GM19351 (cell line): ENCODE results near the gene TRMT10A.

ENCODE experiments used
- ATAC-seq: cut with Tn5 transposase; IDR thresholded peaks from one replicate; pipeline ENCODE4 v1.9.1; 2021; ENCODE audit warnings: mild to moderate bottlenecking, moderate library complexity; ENCODE audit not compliant: unreplicated experiment

TRMT10A gene, protein sequence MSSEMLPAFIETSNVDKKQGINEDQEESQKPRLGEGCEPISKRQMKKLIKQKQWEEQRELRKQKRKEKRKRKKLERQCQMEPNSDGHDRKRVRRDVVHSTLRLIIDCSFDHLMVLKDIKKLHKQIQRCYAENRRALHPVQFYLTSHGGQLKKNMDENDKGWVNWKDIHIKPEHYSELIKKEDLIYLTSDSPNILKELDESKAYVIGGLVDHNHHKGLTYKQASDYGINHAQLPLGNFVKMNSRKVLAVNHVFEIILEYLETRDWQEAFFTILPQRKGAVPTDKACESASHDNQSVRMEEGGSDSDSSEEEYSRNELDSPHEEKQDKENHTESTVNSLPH

DNA sequence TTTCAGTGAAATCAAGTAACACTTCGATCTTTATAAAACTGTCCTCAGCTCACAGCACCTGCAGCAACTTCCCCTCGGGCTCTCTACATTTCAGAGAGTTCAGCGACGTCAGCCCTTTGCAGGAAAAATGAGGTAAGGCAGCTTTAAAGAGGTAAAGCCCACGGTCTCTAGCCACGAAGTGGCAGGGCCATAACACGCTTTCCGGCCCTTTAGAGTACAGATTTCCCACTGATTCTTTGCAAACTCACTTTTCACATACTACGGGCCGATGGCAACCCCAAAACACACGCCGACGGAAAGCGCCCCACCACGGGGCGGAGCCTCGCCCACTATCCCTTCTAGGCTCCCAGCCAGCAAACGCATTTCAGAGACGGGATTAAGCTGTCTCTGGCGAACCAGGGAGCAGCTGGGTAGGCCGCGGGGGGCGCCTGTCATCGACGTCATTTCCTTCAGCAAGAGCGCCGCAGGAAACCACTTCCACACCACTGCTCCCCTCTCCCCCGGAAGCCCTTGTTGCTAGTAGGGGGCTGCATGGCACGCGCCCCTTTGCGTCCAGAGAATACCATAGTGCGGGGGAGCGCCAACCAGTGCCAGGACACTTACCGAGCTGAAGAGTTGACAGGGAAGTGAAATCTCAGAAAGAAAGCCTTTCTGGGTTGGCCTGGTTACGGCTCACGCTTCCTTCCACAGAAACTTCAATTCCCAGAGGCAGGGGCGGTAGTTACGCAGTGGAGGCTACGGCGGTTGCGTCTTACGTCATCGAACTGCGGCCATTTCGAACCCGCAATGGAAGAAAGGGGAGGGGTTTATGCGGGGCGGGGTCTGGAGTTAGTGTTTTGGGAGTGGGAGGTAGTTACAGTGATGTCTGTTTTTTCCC is at the start of gene TRMT10A:
TRMT10A (minus strand) TSS at position 730 of the 877 bp plus-strand sequence. CDS start 4,701 bp downstream, outside the sequence.
- ATAC-seq = peak; percentile 91

DNA sequence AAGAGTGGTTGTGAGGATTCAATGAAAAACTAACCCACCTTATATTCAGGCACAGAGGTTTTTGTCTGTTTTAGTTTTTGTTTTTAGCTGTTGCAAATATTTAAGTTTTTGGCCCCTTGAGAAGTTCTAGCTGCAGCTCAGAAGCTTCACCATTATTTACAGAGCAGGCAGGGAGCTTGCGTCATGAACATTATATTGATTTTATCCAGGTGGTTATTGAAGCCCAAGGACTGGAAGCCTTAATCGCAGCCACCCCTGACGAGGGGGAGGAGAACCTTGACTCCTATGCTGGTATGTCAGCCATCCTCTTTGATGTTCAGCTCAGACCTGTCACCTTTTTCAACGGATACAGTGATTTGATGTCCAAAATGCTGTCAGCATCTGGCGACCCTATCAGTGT is 48.9 kb upstream of the TRMT10A start:
- no peak for ATAC-seq

DNA sequence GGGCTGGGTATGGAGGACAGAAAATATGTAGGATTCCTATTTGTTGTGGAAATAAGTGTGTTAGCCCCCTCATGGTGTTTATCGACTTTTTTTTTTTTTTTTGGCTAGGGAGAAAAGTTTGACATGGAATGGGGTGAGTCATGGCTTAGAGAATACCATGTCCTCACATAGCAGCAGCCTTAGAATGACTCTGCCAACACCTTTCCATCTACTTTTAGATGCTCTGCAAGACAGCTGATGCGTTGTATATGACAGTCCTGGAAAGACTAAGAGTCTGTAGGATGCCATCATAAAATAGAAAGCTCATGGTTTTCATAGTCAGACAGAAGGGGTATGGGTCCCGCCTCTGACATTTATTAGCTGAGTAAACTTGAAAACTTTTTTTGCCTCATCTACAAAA is 48.4 kb upstream of the TRMT10A start:
- ATAC-seq = no peak

DNA sequence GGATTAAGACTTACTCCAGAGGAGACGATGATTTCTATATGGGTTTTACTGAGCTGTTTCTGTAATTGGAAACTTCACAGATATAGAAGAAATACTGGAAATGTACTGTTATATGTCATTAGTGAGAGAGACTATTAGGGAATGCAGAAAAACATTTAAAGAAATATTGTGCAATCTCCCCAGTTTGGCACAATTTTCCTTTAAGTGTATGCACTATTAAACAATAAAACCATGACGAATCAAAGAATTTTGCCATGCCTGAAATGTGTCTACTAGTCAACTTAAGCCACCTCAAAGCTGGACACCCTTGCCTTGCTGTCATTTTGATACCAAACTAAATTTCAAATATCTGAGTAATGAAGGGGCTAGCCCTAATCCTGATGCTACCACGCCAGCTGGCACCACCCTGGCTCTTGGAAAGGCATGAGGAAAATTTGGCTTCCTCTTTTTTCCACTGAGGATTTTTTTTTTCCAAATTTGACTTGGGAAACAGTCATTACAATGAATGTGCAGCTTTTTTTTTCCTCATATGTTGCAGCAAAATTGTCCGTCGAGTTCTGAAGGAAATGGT is 46.9 kb upstream of the TRMT10A start:
- ATAC-seq = no peak

DNA sequence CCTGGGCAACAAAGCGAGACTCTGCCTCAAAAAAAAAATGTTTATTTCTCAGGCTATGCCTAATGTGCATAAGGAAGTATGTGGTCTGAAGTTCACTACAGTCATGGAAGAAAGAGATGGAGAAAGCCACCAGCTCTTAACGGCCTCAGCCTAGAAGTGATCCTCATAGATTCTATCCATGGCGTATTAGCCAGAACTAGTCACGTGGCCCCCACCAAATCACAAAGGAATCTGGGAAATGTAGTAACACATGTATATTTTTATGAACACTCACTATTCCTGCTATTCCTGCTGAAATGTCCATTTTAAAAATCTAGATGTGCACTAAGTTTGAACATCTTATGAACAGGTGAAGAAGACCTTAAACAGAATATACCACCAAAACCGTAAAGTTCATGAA is 44.6 kb upstream of the TRMT10A start:
- no peak for ATAC-seq

DNA sequence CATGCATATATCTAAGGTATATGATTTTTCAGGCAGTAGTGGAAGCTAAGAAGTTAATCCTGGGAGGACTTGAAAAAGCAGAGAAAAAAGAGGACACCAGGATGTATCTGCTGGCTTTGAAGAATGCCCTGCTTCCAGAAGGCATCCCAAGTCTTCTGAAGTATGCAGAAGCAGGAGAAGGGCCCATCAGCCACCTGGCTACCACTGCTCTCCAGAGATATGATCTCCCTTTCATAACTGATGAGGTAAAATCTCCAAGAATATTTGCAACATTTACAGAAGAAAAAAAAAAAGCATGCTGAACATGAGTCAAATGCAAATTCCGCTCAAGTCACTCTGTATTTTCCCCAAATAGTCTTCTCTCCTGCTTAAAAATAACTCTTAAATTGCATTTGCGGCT is 42.9 kb upstream of the TRMT10A start:
- ATAC-seq = no peak

DNA sequence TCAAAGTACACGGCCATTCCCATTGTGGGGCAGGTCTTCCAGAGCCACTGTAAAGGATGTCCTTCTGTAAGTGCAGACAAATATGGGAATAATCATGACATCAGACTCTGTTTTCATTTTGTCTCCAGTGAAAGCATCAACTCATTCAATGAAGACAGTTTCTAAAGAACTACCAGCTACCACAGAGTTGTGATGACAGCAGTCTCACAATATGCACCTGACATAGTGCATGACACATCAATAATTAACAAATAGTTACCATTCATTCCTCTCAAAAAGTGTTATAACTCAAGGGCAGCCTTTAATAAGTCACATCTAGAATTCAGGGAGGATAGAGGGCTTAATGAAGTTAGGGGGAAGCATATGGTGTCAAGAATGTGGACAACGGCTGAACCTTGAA is 31.0 kb upstream of the TRMT10A start:
- no peak for ATAC-seq

DNA sequence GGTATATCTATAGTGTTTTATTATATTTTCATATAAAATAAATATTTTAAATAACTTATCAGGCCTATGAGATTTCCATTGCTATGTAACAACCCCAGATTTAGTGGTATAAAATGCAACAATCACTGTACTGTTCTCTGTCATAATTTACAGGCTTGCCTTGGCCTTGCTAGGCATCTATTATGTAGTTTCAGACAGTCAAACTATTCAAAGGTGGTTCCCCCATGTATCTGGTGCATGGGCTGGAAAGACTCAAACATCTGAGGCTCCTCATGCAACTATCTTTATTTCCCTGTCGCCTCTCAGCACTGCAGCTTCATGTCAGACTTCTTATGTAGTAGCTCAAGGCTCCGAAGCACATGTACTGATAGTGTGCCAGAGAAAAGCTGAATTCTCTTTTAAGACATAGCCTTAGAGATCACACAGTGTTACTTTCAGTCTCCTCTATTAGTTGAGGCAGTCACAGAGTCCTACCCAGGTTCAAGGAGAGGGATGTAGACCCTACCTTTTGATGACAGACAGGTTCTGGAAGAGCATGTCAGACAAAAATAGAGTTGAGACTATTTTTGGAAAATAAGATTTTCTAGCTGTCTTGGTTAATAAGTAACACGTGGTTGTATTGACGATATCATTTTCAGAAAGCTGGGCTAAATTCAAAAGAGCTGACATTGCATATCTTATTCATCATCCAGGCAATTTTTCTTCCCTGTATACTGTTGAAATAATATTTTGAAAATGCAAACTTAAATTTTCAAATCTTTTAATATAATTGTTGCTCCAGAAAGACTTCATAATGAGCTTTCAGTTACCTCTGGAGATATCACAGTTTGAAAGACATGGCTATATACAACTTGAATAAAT is 30.2 kb upstream of the TRMT10A start:
- ATAC-seq = peak; percentile 51

DNA sequence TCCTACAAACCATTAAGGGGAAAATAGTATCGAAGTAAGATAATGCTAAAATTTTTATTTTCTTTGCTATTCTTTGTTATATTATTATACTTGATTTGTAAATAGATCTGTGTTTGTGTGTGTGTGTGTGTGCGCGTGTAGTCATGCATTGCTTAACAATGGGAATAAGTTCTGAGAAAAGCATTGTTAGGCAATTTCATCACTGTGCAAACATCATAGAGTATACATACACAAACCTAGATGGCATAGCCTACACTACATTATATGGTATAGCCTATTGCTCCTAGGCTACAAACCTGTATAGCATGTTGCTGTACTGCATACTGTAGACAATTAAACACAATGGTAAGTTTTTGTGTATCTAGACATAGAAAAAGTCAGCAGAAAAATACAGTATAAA is 27.9 kb upstream of the TRMT10A start:
- ATAC-seq = no peak

DNA sequence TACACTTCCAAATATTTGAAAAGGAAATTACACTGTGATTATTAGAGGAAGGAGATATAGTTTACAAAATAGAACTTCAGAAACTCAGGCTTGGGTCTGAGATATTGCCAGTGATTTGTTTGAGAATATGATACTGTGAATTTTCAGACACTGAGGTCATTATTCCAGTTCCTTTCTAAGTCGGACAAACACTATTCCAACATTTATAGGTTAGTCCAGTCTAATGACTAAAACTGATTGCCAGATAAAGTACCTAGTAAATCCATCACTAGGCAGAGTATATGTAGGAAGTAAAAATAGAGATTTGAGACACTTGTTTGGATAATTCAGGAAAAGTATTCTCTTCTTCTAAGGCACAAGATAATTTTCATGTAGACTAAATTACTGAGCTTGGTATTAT is 24.0 kb upstream of the TRMT10A start:
- no peak for ATAC-seq

DNA sequence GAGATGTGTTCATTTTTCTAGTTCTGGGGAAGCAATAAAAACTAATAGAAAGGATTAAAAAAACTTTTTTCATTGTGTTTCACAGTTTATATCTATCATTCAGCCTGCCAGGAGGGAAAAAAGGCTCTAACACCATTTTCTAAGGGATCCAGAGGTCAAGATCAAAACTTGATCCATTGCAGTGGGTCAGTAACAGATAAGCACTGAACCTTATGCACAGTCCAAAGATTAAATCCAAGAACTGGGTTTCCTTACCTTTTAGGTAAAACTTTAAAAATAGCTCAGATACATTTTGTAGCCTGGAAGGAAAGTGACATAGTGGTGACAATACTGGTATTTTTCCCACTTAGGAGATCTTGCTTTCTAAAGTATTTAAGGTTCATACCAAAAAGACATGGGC is 23.5 kb upstream of the TRMT10A start:
- no peak for ATAC-seq

DNA sequence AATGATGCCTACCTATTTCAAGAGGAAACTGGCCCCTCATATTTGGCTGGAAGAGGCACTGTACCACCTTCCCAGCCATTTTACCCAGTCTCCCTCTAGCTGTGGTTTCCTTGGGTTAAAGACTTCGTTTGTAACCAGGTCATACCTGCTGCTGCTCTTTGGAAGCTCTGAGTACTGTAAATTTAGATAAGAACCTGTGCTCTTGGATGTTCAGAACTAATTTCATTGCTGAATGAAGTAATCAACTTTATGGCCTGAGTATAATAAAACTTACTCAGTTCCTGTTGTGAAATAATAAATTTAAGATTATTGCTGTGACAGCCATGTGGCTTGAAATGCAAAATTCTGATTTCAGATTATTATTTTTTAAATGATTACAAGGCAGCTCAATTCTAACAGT is 23.0 kb upstream of the TRMT10A start:
- no peak for ATAC-seq

DNA sequence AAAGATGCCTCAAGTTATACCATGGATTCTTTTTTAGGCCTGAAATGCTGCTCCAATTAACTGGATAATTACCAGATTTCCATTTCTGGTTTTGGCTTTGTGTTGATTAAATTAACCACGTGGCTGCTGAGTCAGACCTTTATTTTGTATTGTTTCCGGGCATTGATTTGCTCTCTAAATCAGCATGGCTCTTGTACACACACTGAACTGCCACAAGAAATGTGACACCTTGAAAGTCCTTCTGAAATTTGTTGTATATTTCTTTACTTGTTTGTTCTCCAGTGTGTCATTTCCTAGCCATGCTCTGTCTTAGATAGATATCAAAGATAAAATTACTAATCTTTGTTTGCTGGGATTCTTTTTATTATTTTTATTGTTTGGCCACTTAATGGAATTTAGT is 22.5 kb upstream of the TRMT10A start:
- ATAC-seq = no peak

DNA sequence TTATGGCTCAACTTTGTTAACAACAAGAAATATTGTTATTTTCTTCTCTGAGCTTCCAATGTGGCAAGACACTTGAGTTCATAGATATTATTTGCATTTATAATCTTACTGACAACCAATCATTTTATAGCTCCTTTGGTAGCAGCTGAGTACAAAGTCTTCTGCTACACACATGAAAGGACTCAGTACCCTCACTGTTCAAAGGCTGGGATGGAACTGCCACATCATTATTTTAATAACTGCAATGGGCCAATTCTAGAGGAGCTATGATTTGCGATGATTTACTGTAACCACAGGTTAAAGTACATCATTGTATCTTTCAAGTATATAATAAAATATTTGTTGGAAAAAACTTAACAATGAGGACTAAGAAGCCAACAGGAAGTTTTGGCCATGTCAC is 21.7 kb upstream of the TRMT10A start:
- no peak for ATAC-seq

DNA sequence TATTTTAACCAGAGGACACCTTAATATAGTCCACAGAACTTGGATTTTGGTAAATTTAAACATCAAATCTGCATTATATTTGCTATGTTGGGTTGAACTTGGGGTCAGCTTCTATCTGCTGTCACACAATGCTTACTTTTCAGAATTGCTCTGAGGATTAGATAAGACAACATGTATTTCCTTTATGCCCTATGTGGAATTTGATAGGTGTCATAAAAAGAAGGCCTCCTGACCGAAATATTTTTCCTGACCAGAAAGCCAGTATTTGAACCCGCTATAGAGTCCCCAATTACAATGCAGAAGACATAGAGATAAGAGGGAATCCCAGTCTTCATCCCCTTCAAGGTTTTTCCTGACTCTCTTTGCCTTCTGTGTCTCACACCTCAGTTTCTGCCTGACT is 14.9 kb upstream of the TRMT10A start:
- ATAC-seq = no peak

DNA sequence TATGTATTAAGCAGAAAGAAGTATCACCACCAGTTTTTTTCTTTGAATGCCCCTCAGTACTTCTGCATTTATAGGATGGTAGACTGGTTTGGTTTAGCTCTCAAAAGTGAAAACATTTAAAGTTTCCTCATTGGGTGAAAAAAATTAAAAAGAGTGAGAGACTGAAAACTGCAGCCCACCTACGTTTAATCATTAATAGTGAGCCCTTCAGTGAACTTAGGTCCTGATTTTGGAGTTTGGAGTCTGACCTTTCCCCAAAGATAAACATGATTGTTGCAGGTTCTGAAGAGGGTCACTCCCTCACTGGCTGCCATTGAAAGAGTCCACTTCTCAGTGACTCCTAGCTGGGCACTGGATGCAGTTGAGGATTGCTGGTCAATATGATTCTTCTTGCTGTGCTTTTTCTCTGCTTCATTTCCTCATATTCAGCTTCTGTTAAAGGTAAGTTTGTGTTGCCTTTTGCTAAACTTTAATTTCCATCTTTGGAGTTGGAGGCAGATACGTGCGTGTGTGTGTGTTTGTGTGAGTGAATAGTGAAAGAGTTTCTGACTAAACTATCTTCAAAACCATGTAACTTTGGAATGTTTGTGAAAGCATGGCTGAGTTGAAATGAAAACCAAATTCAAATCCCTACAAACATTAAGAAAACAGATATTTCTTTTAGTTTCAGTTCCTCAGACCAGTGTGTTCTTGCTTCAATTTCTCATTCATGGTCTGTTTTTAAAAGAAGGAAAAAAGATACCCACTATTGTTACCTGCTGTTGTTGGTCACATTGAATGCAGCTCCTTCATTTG is 10.9 kb upstream of the TRMT10A start, which contains the start of gene MTTP:
MTTP (plus strand) TSS at position 295 of the 795 bp plus-strand sequence; CDS start at position 381, 86 bp downstream.
- ATAC-seq = peak; percentile 85

DNA sequence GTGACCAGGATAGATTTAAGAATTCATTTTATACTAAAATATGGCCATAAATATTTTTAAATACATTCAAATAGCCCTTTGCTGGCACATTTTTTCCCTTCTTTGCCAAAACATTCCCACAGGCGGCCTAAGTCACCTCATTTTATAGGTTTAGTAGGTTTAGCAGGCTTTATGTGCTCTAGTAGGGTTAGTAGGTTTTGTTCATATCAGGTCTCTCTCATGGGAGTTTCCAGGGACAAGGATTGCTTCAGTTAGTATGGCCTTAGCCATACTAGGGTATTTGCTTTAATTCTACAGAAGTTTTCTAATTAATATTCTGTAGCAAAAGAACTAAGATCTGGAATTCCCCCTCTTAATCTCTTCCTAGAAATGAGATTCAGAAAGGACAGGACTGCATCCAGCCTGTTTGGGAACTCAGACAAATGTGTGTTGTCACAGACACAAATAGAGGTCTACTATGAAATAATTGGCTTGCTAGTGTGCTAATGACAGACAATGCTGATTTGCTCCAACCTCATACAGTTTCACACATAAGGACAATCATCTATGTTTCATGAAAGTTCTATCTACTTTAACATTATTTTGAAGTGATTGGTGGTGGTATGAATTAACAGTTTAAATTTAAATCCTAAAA is 10.0 kb upstream of the TRMT10A start:
- ATAC-seq = no peak

DNA sequence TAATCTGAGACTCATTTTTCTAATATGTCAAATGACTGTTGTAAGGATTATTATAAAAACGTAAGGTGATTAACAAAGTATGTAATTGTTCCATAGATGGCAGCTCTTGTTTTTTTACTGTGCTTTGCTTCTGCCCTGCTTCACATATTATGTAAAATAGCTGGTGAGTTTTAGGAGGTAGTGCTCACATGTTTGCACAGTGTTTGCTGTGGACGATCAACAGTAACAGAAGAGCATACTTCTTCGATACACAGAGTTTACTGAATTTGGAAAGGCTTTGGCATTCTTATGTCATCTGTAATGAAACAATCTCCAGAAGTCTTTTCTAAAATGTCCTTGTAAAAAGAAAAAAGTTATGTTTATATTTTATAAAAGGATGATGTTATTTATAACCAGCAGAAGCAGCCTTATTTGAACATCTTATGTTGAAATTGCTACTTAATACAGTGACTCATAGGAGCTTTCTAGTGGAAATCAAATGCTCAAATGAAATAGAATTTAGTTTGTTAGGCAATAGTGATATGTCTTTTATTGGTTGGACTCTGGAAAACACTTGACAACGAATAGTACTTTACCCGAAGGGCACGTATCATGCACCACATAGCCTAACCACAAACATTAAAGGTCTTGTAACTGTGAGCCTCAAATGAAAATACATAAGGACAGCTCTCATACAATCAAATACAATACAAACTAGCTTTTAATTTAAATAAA is 8.8 kb upstream of the TRMT10A start:
- no peak for ATAC-seq

DNA sequence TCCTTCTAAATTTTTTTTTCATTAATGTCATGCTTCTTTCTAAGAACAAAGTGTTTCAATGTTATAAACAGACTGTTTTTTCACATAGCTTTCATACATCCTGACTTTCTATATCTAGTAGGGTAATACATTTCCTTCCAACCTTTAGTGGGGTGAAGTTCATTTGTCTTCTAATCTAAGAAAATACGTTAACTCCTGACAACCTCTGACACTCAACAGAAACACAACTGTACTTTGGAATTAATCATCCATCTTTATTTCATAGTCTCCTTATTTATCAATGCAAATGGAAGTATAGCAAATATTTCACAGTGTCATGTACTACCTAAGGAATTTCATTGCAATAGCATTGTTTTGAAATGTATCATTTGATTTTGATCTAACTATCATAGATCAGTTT is 8.0 kb upstream of the TRMT10A start:
- no peak for ATAC-seq
